Natural killer cell (primary cell): ENCODE results near the gene TBC1D9B. TPM values are rescaled to one million over a fixed set of nuclear protein-coding genes. Genes with fewer than 3 reads are reported as not detected.

ENCODE experiments used
- ATAC-seq, 3 donors: fragments of 150-1000 bp in 2 of 3; fragments of 200-7000 bp in 1 of 3; cut with Tn5 transposase; 1 replicate in 1 of 3; 2 replicates in 2 of 3; pipeline ENCODE4 v1.10.0; 2021; ENCODE audit warnings: mild to moderate bottlenecking in 2 of 3, moderate library complexity in 2 of 3
- DNase-seq, 2 donors: peaks; one replicate each; pipeline versions ENCODE4 v3.0.0 to v3.0.0-alpha.2; 2013 to 2021; ENCODE audit warnings: mixed read lengths in 1 of 2
- H3K27ac ChIP-seq: one replicate; pipeline ENCODE4 v1.5.1; 2013; ENCODE audit warnings: mild to moderate bottlenecking, low read length
- H3K27me3 ChIP-seq: one replicate; pipeline ENCODE4 v1.6.1; 2013; ENCODE audit warnings: low read length; ENCODE audit not compliant: control insufficient read depth, insufficient read depth
- H3K36me3 ChIP-seq: one replicate; pipeline ENCODE4 v1.6.1; 2013; ENCODE audit warnings: low read length; ENCODE audit not compliant: control insufficient read depth, insufficient read depth
- H3K4me1 ChIP-seq: one replicate; pipeline ENCODE4 v1.6.1; 2013; ENCODE audit warnings: low read length; ENCODE audit not compliant: control insufficient read depth, insufficient read depth
- H3K4me3 ChIP-seq: one replicate; pipeline ENCODE4 v1.5.1; 2013; ENCODE audit warnings: low read length
- H3K9me3 ChIP-seq: one replicate; pipeline ENCODE4 v1.6.1; 2013; ENCODE audit warnings: low read length; ENCODE audit not compliant: control insufficient read depth, insufficient read depth
- H3K27ac Mint-ChIP-seq, 2 donors: one replicate each; pipeline ENCODE4 v1.8.0; 2022; ENCODE audit warnings: mild to moderate bottlenecking in 2 of 2, mixed read lengths in 2 of 2, moderate library complexity in 1 of 2
- H3K27me3 Mint-ChIP-seq, 2 donors: one replicate each; pipeline ENCODE4 v1.8.0; 2022; ENCODE audit warnings: low read depth in 2 of 2, mixed read lengths in 2 of 2
- H3K36me3 Mint-ChIP-seq: one replicate; pipeline ENCODE4 v1.8.0; 2022; ENCODE audit warnings: mixed read lengths
- H3K4me1 Mint-ChIP-seq, 2 donors: one replicate each; pipeline ENCODE4 v1.8.0; 2022; ENCODE audit warnings: mixed read lengths in 2 of 2
- H3K4me3 Mint-ChIP-seq: one replicate; pipeline ENCODE4 v1.8.0; 2022; ENCODE audit warnings: mild to moderate bottlenecking, moderate library complexity, mixed read lengths
- H3K9me3 Mint-ChIP-seq, 2 donors: one replicate each; pipeline ENCODE4 v1.8.0; 2022; ENCODE audit warnings: mixed read lengths in 2 of 2
- WGBS: methylation state at CpG from one replicate; pipeline ENCODE4 v1.1.7; 2013; ENCODE audit warnings: missing lambda C conversion rate; ENCODE audit not compliant: insufficient coverage; 5-methylcytosine and 5-hydroxymethylcytosine counted together
- intact Hi-C: fragments of 100-400 bp; cut with micrococcal nuclease; formaldehyde crosslinking; loops from one replicate; pipeline ENCODE4 v1.14.2; 2022
- total RNA-seq, 4 donors: library from RNA; stranded (reverse); fragments of 120-200 nt in 1 of 4; gene quantifications; one replicate each; pipeline versions ENCODE4 v1.2.3 to v1.2.4, GENCODE V29; 2013 to 2022
- TF ChIP-seq, protein P1 (sequence below): fragments of 200-600 bp; IDR thresholded peaks from one replicate; pipeline ENCODE4 v1.8.0; 2022; ENCODE audit warnings: antibody characterized with exemption

Gene TBC1D9B
- total RNA-seq, 3 donors from 2014 or later (not counting 1 experiment from before 2014, with no cell fraction given), result 102 to 115 (median 113) TPM

DNA sequence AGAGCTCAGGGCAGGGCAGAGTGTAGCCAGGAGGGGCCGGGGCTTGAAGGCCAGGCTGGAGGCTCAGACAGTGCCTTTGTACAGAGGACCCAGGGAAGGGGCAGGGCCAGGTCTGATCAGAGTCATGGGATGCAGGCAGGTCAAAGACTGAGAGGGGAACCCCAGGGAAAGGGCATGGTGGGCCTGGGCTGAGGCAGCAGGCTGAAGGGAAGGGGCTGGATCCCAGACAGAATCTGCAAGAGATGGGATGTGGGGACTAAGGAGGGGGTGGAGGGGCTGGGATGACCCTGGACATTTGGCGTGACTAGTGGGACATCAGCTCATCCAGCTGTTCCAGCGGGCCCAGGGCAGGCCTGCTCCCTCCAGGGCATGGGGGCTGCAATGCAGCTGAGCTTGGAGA is 33.6 kb downstream of the TBC1D9B start:
- Histone ChIP-seq H3K27me3 (no peaks in the 10 kb centered on the region), H3K9me3 (no peaks in the 10 kb centered on the region), H3K36me3 (peaks cover 43% of the 10 kb centered on the region), H3K27ac (no peak overlapping the region), H3K4me3 (no peak overlapping the region), H3K4me1 (no peaks in the 10 kb centered on the region)
- H3K4me3 Mint-ChIP-seq, result no peak overlapping the region
- no peaks in the 10 kb centered on the region for H3K9me3 Mint-ChIP-seq
- H3K27me3 Mint-ChIP-seq, result no peaks in the 10 kb centered on the region
- intact Hi-C loops, result no loop called here
- no peaks in the 10 kb centered on the region for H3K36me3 Mint-ChIP-seq
- TF ChIP-seq, protein P1, sequence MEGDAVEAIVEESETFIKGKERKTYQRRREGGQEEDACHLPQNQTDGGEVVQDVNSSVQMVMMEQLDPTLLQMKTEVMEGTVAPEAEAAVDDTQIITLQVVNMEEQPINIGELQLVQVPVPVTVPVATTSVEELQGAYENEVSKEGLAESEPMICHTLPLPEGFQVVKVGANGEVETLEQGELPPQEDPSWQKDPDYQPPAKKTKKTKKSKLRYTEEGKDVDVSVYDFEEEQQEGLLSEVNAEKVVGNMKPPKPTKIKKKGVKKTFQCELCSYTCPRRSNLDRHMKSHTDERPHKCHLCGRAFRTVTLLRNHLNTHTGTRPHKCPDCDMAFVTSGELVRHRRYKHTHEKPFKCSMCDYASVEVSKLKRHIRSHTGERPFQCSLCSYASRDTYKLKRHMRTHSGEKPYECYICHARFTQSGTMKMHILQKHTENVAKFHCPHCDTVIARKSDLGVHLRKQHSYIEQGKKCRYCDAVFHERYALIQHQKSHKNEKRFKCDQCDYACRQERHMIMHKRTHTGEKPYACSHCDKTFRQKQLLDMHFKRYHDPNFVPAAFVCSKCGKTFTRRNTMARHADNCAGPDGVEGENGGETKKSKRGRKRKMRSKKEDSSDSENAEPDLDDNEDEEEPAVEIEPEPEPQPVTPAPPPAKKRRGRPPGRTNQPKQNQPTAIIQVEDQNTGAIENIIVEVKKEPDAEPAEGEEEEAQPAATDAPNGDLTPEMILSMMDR, result no peak
- 98% methylated on average over 3 of the region's 3 CpGs for WGBS
- H3K27ac Mint-ChIP-seq, result no peak overlapping the region
- peaks cover 0 to 6% of the 10 kb centered on the region in 2 donors for H3K4me1 Mint-ChIP-seq
- no peak for DNase-seq
- ATAC-seq, result no peak

DNA sequence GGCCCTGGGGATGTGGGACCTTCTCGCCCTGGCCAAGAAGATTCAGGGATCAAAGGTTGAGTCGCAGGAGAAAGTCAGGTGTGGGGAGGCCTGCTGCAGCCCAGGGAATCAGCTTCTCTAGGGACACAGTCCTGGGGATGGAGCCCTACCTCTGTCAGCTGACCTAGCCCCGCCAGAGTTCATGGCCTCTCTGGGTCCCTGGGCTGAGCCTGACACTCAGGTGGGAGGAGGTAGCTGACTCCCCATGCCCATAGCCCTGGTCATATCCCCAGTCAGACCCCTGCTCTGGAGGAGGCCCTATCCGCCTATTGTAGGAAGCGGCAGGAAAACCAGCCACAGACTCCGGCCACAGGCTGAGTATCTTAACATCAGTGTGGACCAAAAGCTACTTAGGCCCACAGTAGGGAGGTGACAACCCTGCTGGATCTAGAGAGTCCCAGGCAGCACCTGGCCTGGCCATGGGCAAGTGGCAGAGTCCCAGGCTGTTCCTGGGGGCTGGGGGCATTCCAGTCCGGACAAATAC is 34.0 kb downstream of the TBC1D9B start:
- H3K9me3 Mint-ChIP-seq, result no peaks in the 10 kb centered on the region
- peaks cover 0 to 6% of the 10 kb centered on the region in 2 donors for H3K4me1 Mint-ChIP-seq
- Histone ChIP-seq H3K36me3 (peaks cover 39% of the 10 kb centered on the region), H3K4me1 (no peaks in the 10 kb centered on the region), H3K9me3 (no peaks in the 10 kb centered on the region), H3K27me3 (no peaks in the 10 kb centered on the region), H3K27ac (no peak overlapping the region), H3K4me3 (no peak overlapping the region)
- H3K4me3 Mint-ChIP-seq, result no peak overlapping the region
- H3K36me3 Mint-ChIP-seq, result no peaks in the 10 kb centered on the region
- no peaks in the 10 kb centered on the region for H3K27me3 Mint-ChIP-seq
- no peak for ATAC-seq
- H3K27ac Mint-ChIP-seq, result no peak overlapping the region
- no peak for DNase-seq
- intact Hi-C loops, result no loop called here
- TF ChIP-seq, protein P1, result no peak
- WGBS, result 99% methylated on average over 7 of the region's 7 CpGs

DNA sequence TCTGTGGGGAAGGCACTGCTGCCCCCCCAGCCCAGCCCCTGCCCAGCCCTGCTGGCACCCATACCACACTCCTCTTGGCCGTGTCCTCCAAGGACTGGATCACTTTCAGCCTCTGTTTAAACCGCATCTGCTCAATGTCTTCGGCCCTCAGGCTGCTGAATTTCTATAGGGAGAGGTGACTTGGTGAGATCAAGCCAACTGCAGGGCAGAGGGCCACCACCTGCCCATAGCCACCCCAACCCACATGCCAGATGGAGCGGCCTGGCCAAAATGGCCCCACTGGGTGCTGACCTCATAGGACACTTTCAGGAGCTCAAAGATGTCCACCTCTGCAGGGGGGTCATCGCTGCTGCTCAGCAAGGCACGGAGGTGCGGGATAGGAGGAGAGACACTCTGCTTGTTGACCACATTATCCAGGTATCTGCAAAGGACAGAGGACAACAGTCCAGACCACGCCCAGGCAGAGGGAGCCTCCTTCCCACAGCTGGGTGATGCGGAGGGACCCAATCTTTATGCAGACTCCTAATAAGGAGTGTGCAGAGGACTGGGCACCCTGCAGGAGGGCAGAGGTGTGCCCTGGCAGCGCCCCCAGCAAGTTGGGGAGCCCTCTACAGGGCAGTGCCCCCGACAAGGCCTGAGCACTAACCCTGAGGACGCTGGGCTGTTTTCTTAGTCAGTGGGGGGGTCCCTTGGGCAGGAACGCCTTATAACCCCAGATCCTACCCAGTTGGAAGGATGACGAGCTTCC is 34.7 kb downstream of the TBC1D9B start:
- no peak for DNase-seq
- no peaks in the 10 kb centered on the region for H3K36me3 Mint-ChIP-seq
- no peaks in the 10 kb centered on the region for H3K9me3 ChIP-seq
- intact Hi-C loops, result no loop called here
- H3K4me1 Mint-ChIP-seq, result peaks cover 0 to 6% of the 10 kb centered on the region in 2 donors
- H3K4me1 ChIP-seq, result no peaks in the 10 kb centered on the region
- H3K27ac ChIP-seq, result no peak overlapping the region
- H3K27me3 ChIP-seq, result no peaks in the 10 kb centered on the region
- no peaks in the 10 kb centered on the region for H3K27me3 Mint-ChIP-seq
- no peak overlapping the region for H3K4me3 ChIP-seq
- H3K27ac Mint-ChIP-seq, result no peak overlapping the region
- H3K36me3 ChIP-seq, result peaks cover 36% of the 10 kb centered on the region
- H3K9me3 Mint-ChIP-seq, result no peaks in the 10 kb centered on the region
- ATAC-seq, result no peak
- H3K4me3 Mint-ChIP-seq, result no peak overlapping the region
- WGBS, result 97% methylated on average over 13 of the region's 14 CpGs
- TF ChIP-seq, protein P1, result no peak
